ENCODE measurements around the gene PRRG3.

PRRG3 gene

GRCh38 chrX:151724563-151725337, 29.5 kb downstream of the PRRG3 start:
- POLR2A ChIA-PET (ENCODE audit: low non-redundant PET): no interaction called here
- H3K27ac ChIP-seq: peak overlapping the region; percentile 28; the same call in 1 of the 2 replicates
- TF ChIP-seq, protein P1, sequence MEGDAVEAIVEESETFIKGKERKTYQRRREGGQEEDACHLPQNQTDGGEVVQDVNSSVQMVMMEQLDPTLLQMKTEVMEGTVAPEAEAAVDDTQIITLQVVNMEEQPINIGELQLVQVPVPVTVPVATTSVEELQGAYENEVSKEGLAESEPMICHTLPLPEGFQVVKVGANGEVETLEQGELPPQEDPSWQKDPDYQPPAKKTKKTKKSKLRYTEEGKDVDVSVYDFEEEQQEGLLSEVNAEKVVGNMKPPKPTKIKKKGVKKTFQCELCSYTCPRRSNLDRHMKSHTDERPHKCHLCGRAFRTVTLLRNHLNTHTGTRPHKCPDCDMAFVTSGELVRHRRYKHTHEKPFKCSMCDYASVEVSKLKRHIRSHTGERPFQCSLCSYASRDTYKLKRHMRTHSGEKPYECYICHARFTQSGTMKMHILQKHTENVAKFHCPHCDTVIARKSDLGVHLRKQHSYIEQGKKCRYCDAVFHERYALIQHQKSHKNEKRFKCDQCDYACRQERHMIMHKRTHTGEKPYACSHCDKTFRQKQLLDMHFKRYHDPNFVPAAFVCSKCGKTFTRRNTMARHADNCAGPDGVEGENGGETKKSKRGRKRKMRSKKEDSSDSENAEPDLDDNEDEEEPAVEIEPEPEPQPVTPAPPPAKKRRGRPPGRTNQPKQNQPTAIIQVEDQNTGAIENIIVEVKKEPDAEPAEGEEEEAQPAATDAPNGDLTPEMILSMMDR (conservative IDR thresholded peaks at IDR 0.05; ENCODE audit: low read depth): no peak
- CTCF ChIA-PET: no interaction called here
- DNase-seq (ENCODE audit: low spot score): no peak

GRCh38 chrX:151725338-151725614, 30.0 kb downstream of the PRRG3 start:
- ChIA-PET CTCF (no interaction called here), POLR2A (ENCODE audit: low non-redundant PET) (no interaction called here)
- H3K27ac ChIP-seq: peak overlapping the region; percentile 28; the same call in 1 of the 2 replicates
- no peak for DNase-seq (ENCODE audit: low spot score)
- TF ChIP-seq, protein P1 (conservative IDR thresholded peaks at IDR 0.05; ENCODE audit: low read depth): no peak

DNA sequence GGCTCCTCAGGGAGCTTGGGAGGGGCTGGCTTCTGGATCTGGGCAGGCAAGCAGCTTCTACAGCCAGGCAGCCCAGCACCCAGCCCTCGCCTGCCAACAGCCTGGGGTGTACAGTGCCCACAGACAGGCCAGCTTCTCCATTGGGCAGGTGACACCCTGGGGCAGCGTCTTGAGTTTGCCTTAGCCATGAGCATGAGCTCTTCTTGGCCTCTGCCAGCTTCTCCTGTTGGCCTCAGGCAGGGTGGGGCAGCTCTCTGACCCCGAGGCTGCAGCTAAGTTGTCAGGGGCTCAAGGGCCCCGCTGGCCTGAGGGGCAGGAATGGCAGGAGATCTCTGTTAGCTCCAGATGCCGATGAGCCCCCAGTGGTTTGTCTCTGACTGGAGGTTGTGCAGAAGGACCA, 31.5 kb downstream of the PRRG3 start:
- no peak for DNase-seq (ENCODE audit: low spot score)
- ChIA-PET CTCF (interaction anchor here (1.0 kb wide), 1 partner anchor 25 kb away, joined by 3 read pairs; no protein-coding TSS in a partner anchor), POLR2A (ENCODE audit: low non-redundant PET) (no interaction called here)
- TF ChIP-seq, protein P1 (conservative IDR thresholded peaks at IDR 0.05; ENCODE audit: low read depth): no peak
- no peak overlapping the region for H3K27ac ChIP-seq

- no peak for DNase-seq (ENCODE audit: low spot score)
- CTCF ChIA-PET: interaction anchor here (0.6 to 1.0 kb wide), 3 partner anchors 25 to 1146 kb away, joined by 3 read pairs; no protein-coding TSS in a partner anchor
- TF ChIP-seq, protein P1 (conservative IDR thresholded peaks at IDR 0.05; ENCODE audit: low read depth): no peak
- POLR2A ChIA-PET (ENCODE audit: low non-redundant PET): no interaction called here
- H3K27ac ChIP-seq: no peak overlapping the region
Observed at GRCh38 chrX:151727346-151727745, 32.1 kb downstream of the PRRG3 start.

DNA sequence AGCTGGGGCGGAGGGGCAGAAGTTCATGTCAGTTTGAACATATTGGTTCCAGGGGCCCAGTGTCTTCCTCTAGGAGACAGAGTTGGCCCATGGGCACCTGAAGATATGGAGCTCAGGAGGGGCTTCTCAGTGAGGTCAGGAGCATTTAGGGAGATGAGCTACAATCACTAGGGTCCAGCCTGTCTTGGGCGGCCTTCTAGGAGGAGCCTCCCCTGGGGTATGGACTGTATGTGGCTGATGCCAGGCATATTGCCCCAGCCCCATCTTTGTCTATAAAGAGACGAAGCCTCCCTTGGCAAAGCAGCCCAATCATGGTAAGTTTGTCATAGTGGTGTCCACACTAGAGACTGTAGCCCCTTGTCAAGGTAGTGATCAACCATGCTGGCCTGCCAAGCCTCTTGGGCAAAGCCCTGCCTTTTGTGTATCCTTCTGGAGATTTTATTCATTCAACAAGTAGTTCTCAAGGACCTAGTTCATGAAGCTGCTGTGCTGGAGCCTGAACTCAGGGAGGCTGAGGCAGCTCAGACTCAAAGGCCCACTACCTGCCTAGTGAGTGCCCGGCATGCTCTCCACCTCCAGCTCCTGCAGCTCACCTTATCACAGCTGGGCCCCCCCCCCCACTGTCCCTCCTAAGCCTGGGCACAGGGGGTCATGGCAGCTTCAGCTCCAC, 33.9 kb downstream of the PRRG3 start:
- H3K27ac ChIP-seq: no peak overlapping the region
- POLR2A ChIA-PET (ENCODE audit: low non-redundant PET): no interaction called here
- DNase-seq (ENCODE audit: low spot score): no peak
- TF ChIP-seq, protein P1 (conservative IDR thresholded peaks at IDR 0.05; ENCODE audit: low read depth): no peak
- CTCF ChIA-PET: no interaction called here

DNA sequence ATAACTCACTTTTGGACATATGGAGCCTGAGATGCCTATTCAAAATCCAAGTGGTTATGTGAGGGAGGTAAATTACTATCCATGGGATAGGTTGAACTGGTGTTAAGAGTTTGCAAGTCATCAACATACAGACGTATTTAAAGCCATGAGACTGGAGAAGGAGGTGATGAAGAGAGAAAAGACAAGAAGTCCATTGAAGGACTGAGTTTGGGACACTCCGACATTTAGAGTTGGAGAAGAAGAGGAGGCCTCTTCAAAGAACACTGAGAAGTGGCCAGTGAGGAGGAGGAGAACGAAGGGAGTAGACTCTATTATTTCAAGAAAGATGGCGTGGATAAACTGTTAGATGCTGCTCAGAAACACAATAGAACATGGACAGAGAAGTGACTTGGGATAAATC, 39.2 kb downstream of the PRRG3 start, which contains the start of gene CNGA2:
Gene CNGA2, plus strand, starts transcription at position 301 of the 400 bp plus-strand sequence. CDS start 3,738 bp downstream, outside the sequence.
- no peak for DNase-seq (ENCODE audit: low spot score)
- POLR2A ChIA-PET (ENCODE audit: low non-redundant PET): no interaction called here
- no peak within 1 kb of the TSS for H3K27ac ChIP-seq
- CTCF ChIA-PET: no interaction called here
- TF ChIP-seq, protein P1 (conservative IDR thresholded peaks at IDR 0.05; ENCODE audit: low read depth): no peak

All from RWPE1 (cell line).